GM12878 (cell line): ENCODE data around the gene MRC2. TPM values are rescaled to one million over a fixed set of nuclear protein-coding genes. Genes with fewer than 3 reads are reported as not detected.
"Not testable (repeated sequence)": the region's sequence is repeated elsewhere in the genome, so short reads cannot be mapped to it uniquely, and the experiment has no call there.

ENCODE experiments used
- ATAC-seq: fragments of 200-7000 bp; cut with Tn5 transposase; 3 replicates; pipeline ENCODE4 v1.9.1; 2020; ENCODE audit warnings: mild to moderate bottlenecking, moderate library complexity
- BruUV-seq: library from RNA; stranded (reverse); fragments of 400-500 nt; replicated peaks from 2 replicates; lab custom pipeline; 2021; lab: Mats Ljungman, UMichigan
- CTCF ChIA-PET: fragments of 300-600 bp; sonication (Branson Sonifier 250); formaldehyde crosslinking; extraction: SDS; loops from one replicate; lab custom pipeline; 2021; ENCODE audit warnings: inconsistent platforms; lab: Yijun Ruan, JAX
- POLR2A ChIA-PET: fragments of 350-600 bp; formaldehyde crosslinking; extraction: SDS; loops from one replicate; lab custom pipeline; 2021; ENCODE audit warnings: inconsistent platforms; lab: Charles Lee
- RAD21 ChIA-PET: fragments of 300-600 bp; sonication (Branson Sonifier 250); formaldehyde crosslinking; loops from one replicate; lab custom pipeline; 2023; ENCODE audit warnings: antibody characterized with exemption; ENCODE audit not compliant: unreplicated experiment; lab: Charles Lee
- SMC1A ChIA-PET: fragments of 300-600 bp; sonication (Branson Sonifier 250); formaldehyde crosslinking; loops from one replicate; lab custom pipeline; 2023; ENCODE audit not compliant: unreplicated experiment, uncharacterized antibody; lab: Charles Lee
- DNase-seq: peaks from one replicate; pipeline ENCODE4 v3.0.0-alpha.2; 2011; ENCODE audit warnings: low read depth, low spot score
- FAIRE-seq: peaks from 3 replicates; lab custom pipeline; 2011; peaks lifted over from hg19 to GRCh38; lab: Jason Lieb, UNC
- H2AFZ ChIP-seq: 2 replicates; pipeline ENCODE4 v1.6.0; 2011; ENCODE audit warnings: low read depth, low read length, control low read depth; ENCODE audit not compliant: control insufficient read depth
- H3K27ac ChIP-seq: 2 replicates; pipeline ENCODE4 v1.5.1; 2011; ENCODE audit warnings: control low read depth; ENCODE audit not compliant: control insufficient read depth, insufficient read depth
- H3K27me3 ChIP-seq, 2 experiments: replicated peaks in 1 of 2; 2 replicates each; pipeline versions ENCODE4 v1.6.0 to v1.6.1; 2011; ENCODE audit warnings: low read length in 1 of 2; ENCODE audit not compliant: control insufficient read depth in 2 of 2, insufficient read depth in 2 of 2
- H3K36me3 ChIP-seq, 2 experiments: 2 replicates each; pipeline ENCODE4 v1.5.1; 2011; ENCODE audit warnings: low read length in 1 of 2; ENCODE audit not compliant: control insufficient read depth in 2 of 2, insufficient read depth in 2 of 2
- H3K4me1 ChIP-seq: 2 replicates; pipeline ENCODE4 v1.6.1; 2011; ENCODE audit warnings: mild to moderate bottlenecking, low read length, moderate library complexity, mixed read lengths; ENCODE audit not compliant: control insufficient read depth, insufficient read depth
- H3K4me2 ChIP-seq: 2 replicates; pipeline ENCODE4 v1.6.0; 2011; ENCODE audit warnings: control low read depth; ENCODE audit not compliant: control insufficient read depth, insufficient read depth
- H3K4me3 ChIP-seq: fragments of 200-600 bp; sonication (generic); 2 replicates; pipeline ENCODE4 v1.5.1; 2016
- H3K79me2 ChIP-seq: 2 replicates; pipeline ENCODE4 v1.6.0; 2011; ENCODE audit warnings: low read length; ENCODE audit not compliant: control insufficient read depth, insufficient read depth
- H3K9ac ChIP-seq: 2 replicates; pipeline ENCODE4 v1.8.0; 2011; ENCODE audit warnings: low read length, control low read depth, mixed read lengths; ENCODE audit not compliant: control insufficient read depth, insufficient read depth
- H3K9me3 ChIP-seq: replicated peaks from 3 replicates; pipeline ENCODE4 v1.5.1; 2011; ENCODE audit warnings: mild to moderate bottlenecking, low read length; ENCODE audit not compliant: control insufficient read depth, insufficient read depth
- H4K20me1 ChIP-seq: 2 replicates; pipeline ENCODE4 v1.6.0; 2011; ENCODE audit not compliant: control insufficient read depth, insufficient read depth
- CREB1 ChIP-seq: IDR thresholded peaks from 2 replicates; pipeline ENCODE4 v1.6.1; 2012; ENCODE audit warnings: low read depth, mild to moderate bottlenecking, inconsistent platforms
- POLR2AphosphoS5 ChIP-seq: IDR thresholded peaks from 2 replicates; pipeline ENCODE4 v1.6.1; 2011; ENCODE audit warnings: mild to moderate bottlenecking, low read length, inconsistent platforms
- WGBS: methylation state at CpG from one replicate; pipeline ENCODE4 v1.1.6; 2016; ENCODE audit warnings: low lambda C conversion rate; ENCODE audit not compliant: insufficient replicate concordance, insufficient coverage; ENCODE audit errors: missing lambda C conversion rate; 5-methylcytosine and 5-hydroxymethylcytosine counted together
- in situ Hi-C: fragments of 300-500 bp; cut with MboI; formaldehyde crosslinking; loops from 9 replicates; pipeline ENCODE4 v1.14.3; 2018; ENCODE audit warnings: mixed read lengths
- intact Hi-C: fragments of 100-400 bp; cut with micrococcal nuclease; formaldehyde crosslinking; loops from one replicate; pipeline ENCODE4 v1.14.2; 2022; ENCODE audit not compliant: unreplicated experiment
- polyA plus RNA-seq, 11 experiments: library from polyadenylated mRNA; depleted of rRNA in 4 of 11; unstranded in 6 of 11; stranded (reverse) in 5 of 11; fragments of >200 nt; fragmentation: Nextera tagmentation in 4 of 11; fragmentation: Illumina TruSeq in 1 of 11; extraction: Ambion mirVana in 4 of 11; extraction: Trizol in 1 of 11; gene quantifications; 1 replicate in 1 of 11; 2 replicates in 10 of 11; pipeline versions ENCODE4 v1.2.1 to v1.2.3, GENCODE V29; 2011 to 2016; ENCODE audit warnings: inconsistent platforms in 2 of 11, missing spikeins in 2 of 11, low read depth in 1 of 11
- total RNA-seq, 4 experiments: library from RNA; depleted of rRNA in 3 of 4; stranded (reverse); fragments of >200 nt in 3 of 4; fragmentation: Illumina TruSeq in 1 of 4; extraction: Trizol in 1 of 4; gene quantifications; 2 replicates each; pipeline versions ENCODE4 v1.2.1 to v1.2.3, GENCODE V29; 2013 to 2021

The MRC2 gene
- total and polyA plus RNA-seq, 10 of the 15 experiments (the other 5 are each of a cell fraction or from before 2014, with no cell fraction given): 0.04 to 0.96 (median 0.30) TPM; not detected in 1

DNA sequence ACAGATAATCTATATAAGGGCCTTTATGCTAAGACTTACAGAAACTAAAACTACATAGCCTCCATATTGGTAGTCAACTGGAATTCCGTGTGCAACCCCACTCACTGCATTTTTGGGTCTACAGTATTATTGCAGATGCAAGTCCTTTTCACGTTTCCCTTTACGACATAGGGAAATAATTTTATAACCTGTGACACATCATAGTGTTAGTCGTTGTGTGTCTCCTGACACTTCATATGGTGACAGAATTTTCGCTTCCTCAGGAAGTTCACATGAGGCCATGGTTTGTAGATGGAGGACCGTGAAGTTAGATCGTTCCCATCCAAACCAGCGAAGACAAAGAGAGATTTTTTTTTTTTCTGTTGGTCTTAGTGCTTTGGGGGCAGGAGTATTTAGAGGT lies 15.7 kb upstream of the MRC2 start:
- peak overlapping the region; percentile 47; the same call in 1 of the 2 replicates for H3K4me2 ChIP-seq
- SMC1A ChIA-PET: interaction anchor here (1.4 kb wide), 1 partner anchor 190 kb away, joined by 7 read pairs; no protein-coding TSS in a partner anchor
- POLR2A ChIA-PET: no interaction called here
- H3K4me1 ChIP-seq: peaks cover 6% of the 10 kb centered on the region
- peak; percentile 65; the same call in 1 of the 2 replicates for TF ChIP-seq CREB1
- no peak for TF ChIP-seq POLR2AphosphoS5
- no peak overlapping the region for H3K9ac ChIP-seq
- BruUV-seq: no TSS peak
- peak; percentile 32 for ATAC-seq
- peaks cover 8 to 13% of the 10 kb centered on the region in 2 experiments for H3K36me3 ChIP-seq
- RAD21 ChIA-PET: no interaction called here
- intact Hi-C loops (no loop called here), in situ Hi-C loops (no loop called here)
- H3K27ac ChIP-seq: peak overlapping the region; percentile 45
- H3K4me3 ChIP-seq: no peak overlapping the region
- peak; percentile 15 for DNase-seq
- H2AFZ ChIP-seq: no peak overlapping the region; the same call in 1 of the 2 replicates
- 12% methylated on average over 8 of the region's 8 CpGs for WGBS
- H3K27me3 ChIP-seq: no peaks in the 10 kb centered on the region
- H4K20me1 ChIP-seq: no peaks in the 10 kb centered on the region
- peak; percentile 44 for FAIRE-seq
- no peaks in the 10 kb centered on the region for H3K9me3 ChIP-seq
- CTCF ChIA-PET: interaction anchor here (1.3 kb wide), 1 partner anchor 59 kb away, joined by 4 read pairs; no protein-coding TSS in a partner anchor
- no peaks in the 10 kb centered on the region; the same call in 1 of the 2 replicates for H3K79me2 ChIP-seq

DNA sequence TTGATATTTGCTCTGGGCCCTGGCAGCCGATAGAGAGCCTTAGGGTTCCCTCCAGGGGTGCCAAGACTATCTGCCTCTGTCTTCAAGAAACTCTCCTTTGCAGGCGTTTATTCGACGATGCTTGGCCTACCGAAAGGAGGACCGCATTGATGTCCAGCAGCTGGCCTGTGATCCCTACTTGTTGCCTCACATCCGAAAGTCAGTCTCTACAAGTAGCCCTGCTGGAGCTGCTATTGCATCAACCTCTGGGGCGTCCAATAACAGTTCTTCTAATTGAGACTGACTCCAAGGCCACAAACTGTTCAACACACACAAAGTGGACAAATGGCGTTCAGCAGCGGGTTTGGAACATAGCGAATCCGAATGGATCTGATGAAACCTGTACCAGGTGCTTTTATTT lies 15.2 kb upstream of the MRC2 start:
- BruUV-seq, intact Hi-C loops, H3K27me3 ChIP-seq, H3K4me2 ChIP-seq, H3K9ac ChIP-seq, H3K79me2 ChIP-seq, H3K4me1 ChIP-seq, H3K9me3 ChIP-seq, H4K20me1 ChIP-seq, CTCF ChIA-PET, RAD21 ChIA-PET, H2AFZ ChIP-seq, H3K4me3 ChIP-seq, ATAC-seq, DNase-seq, FAIRE-seq, in situ Hi-C loops, POLR2A ChIA-PET, SMC1A ChIA-PET: not testable (repeated sequence)
- 98% methylated on average over 7 of the region's 12 CpGs for WGBS
- H3K27ac ChIP-seq: peak overlapping the region; percentile 45
- H3K36me3 ChIP-seq: peaks cover 7 to 13% of the 10 kb centered on the region in 2 experiments

DNA sequence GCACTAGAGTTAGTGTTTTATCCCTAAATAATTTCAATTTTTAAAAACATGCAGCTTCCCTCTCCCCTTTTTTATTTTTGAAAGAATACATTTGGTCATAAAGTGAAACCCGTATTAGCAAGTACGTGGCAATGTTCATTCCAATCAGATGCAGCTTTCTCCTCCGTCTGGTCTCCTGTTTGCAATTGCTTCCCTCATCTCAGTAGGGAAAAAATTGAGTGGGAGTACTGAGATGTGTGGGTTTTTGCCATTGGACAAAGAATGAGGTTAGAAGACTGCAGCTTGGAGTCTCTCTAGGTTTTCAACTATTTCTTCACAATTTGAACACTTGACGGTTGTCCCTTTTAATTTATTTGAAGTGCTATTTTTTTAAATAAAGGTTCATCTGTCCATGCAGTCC lies 14.4 kb upstream of the MRC2 start:
- in situ Hi-C loops, H4K20me1 ChIP-seq, H3K4me2 ChIP-seq, H3K9ac ChIP-seq, H3K27me3 ChIP-seq, H3K27ac ChIP-seq, SMC1A ChIA-PET, CTCF ChIA-PET, intact Hi-C loops, H3K4me3 ChIP-seq, H3K9me3 ChIP-seq, H3K4me1 ChIP-seq, RAD21 ChIA-PET, POLR2A ChIA-PET, ATAC-seq, DNase-seq, BruUV-seq, FAIRE-seq, H2AFZ ChIP-seq, H3K79me2 ChIP-seq: not testable (repeated sequence)
- 98% methylated on average over 4 of the region's 4 CpGs for WGBS
- H3K36me3 ChIP-seq: peaks cover 4 to 13% of the 10 kb centered on the region in 2 experiments
